Stimulated activated CD8-positive, alpha-beta memory T cell treated with anti-CD3 and anti-CD28 coated beads, Interleukin-4, amount 100 ng/mL, for 48 hours (primary cell): ENCODE results near the gene NME2.
A peak's percentile ranks its signal among the peaks of the same experiment; 100 is the strongest.

ENCODE experiments used
- DNase-seq: peaks from one replicate; pipeline ENCODE4 v3.0.0-alpha.2; 2020

NME2 gene

GRCh38 chr17:51166198-51166986 lies at the start of gene NME2:
NME2 (plus strand) TSS chr17:51166411; CDS start chr17:51166831, 420 bp downstream.
- peak; percentile 86 for DNase-seq

GRCh38 chr17:51118330-51119195 lies 47.6 kb upstream of the NME2 start:
- no peak for DNase-seq

- peak; percentile 62 for DNase-seq
Measured at GRCh38 chr17:51119415-51120356, 46.5 kb upstream of the NME2 start.

- DNase-seq: no peak
Measured at GRCh38 chr17:51120357-51120738, 45.9 kb upstream of the NME2 start.

- peak; percentile 93 for DNase-seq
Measured at GRCh38 chr17:51120739-51121619, 45.2 kb upstream of the NME2 start, which contains the start of gene SPAG9. SPAG9 (minus strand) TSS chr17:51120868; CDS start chr17:51120656, 212 bp downstream.

- DNase-seq: peak; percentile 93
Measured at GRCh38 chr17:51121620-51122472, 44.4 kb upstream of the NME2 start.

- peak; percentile 29 for DNase-seq
Measured at GRCh38 chr17:51122473-51123115, 43.6 kb upstream of the NME2 start.

- no peak for DNase-seq
Measured at GRCh38 chr17:51124640-51125503, 41.3 kb upstream of the NME2 start.

- DNase-seq: no peak
Measured at GRCh38 chr17:51128076-51128475, 38.1 kb upstream of the NME2 start.

- no peak for DNase-seq
Measured at GRCh38 chr17:51132964-51133319, 33.3 kb upstream of the NME2 start.

- DNase-seq: no peak
Measured at GRCh38 chr17:51133365-51133764, 32.8 kb upstream of the NME2 start.

- DNase-seq: no peak
Measured at GRCh38 chr17:51135956-51136355, 30.3 kb upstream of the NME2 start.

- no peak for DNase-seq
Measured at GRCh38 chr17:51142597-51142996, 23.6 kb upstream of the NME2 start.

GRCh38 chr17:51144266-51145022 lies 21.8 kb upstream of the NME2 start:
- no peak for DNase-seq

GRCh38 chr17:51147650-51148049 lies 18.6 kb upstream of the NME2 start:
- DNase-seq: no peak

GRCh38 chr17:51149163-51149562 lies 17.0 kb upstream of the NME2 start:
- no peak for DNase-seq

GRCh38 chr17:51150932-51151331 lies 15.3 kb upstream of the NME2 start:
- DNase-seq: no peak

- no peak for DNase-seq
Measured at GRCh38 chr17:51152766-51153209, 13.4 kb upstream of the NME2 start.
